HG03342 (cell line): ENCODE results near the gene ITPA.
A peak's percentile ranks its signal among the peaks of the same experiment; 100 is the strongest.
"Not testable (repeated sequence)": the region's sequence is repeated elsewhere in the genome, so short reads cannot be mapped to it uniquely, and the experiment has no call there.

ENCODE experiments used
- ATAC-seq: cut with Tn5 transposase; IDR thresholded peaks from one replicate; pipeline ENCODE4 v1.9.1; 2021; ENCODE audit warnings: mild to moderate bottlenecking, moderate library complexity; ENCODE audit not compliant: unreplicated experiment

The ITPA gene

DNA sequence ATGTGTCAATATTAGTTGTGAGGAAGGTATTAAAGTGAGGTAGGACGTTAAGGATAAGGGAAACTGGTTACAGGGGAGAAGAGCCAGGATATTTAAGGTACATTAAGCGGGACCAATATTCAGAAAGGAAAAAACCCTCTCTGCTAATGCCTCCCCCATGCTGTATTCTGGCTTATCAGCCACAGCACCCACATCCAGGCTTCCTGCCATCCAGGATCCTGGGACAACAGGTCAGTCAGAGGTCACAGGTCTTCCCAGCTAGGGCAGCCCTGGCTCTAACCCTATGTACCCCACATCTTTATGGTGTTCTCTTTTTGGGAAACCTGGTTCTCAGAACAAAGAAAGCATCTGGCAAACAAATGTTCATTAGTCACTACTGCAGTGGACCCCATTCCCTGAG, 10.1 kb upstream of the ITPA start:
- no peak for ATAC-seq

DNA sequence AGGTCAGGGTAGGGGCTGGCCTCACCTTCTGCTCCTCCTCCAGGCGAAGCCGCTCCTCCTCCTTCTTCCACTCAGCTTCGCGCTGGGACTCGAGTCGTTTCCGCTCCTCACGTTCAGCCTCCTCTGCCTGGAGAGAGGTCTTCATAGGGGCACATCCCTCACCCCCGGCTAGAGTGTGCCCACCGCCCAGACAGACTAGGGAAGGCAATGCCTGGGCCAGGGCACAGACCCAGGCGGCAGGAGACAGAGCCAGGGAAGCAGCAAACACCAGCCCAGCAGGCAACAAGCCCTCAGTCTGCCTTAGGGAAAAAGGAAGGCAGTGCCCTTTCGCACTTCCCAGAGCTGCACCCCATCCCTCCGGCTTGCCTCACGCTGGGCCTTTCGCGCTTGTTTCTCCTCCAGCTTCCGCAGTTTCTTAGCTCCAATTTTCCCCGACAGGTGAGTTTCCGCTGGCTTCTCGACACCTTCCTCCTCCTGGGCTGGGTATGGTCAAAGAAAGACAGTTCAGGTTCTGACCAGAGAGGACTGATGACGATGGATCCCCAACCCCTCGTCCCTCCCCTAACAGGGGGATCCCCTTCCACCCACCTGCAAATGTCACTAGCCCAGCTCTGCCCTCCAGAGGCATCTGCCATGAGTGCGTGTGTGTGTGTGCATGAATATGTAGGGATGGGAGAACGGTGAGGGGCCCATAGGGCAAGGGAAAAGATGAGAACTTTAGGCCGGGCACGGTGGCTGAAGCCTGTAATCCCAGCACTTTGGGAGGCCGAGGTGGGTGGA, 9.1 kb upstream of the ITPA start:
- no peak for ATAC-seq

DNA sequence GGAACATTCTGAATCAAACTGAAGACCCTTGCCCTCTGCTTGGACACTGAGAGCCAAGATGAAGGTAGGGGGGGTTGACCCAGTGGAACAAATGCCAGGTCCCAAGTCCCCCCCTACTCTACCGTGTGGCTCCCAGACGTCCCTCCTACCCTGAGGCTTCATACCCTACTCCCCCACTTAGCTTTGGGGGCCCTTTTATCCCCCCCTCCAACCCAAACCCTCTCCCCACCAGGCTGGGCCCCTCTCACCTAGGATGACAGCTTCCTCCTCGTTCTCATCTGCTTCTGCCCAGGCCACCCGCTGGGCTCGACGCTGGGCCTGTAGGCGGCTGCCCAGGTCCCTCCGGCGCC, 6.4 kb upstream of the ITPA start:
- no peak for ATAC-seq

DNA sequence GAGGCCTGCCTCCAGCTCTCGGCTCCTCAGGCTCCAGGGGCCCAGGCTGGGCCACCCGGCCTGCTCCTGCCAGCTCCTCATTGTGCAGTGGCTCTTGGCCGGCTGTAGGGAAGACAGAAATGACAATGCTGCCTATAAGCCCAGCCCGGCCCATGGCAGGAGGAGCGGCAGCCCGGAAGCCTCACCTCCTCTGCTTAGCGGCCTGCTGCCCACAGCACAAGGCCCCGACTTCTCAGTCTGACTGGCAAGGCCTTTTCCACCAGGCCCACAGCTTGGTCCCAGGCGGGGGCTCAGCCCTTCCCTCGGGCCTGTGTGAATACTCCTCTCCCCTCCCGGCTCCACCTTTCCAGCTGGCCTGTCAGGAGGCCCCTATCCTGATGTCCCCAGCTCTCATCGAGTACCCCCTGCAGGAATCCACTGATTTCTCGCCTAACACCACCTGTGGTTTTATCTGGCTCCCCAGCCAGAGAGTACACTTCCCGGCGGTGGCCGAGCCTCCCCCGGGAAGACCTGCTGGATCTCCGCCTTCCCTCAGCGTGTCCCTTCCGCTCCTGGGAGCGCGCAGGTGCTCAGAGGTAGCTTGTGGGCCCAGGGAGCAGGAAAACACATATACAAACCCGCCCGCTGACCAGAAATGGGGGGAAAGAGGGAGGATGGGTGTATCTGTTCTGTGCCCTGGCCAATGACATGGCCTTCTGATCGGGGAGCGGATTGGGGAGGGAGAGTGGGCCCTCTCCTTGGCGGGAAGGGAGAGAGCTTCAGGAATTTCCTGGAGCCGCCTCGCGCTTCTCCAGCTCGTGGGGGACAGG, 5.8 kb upstream of the ITPA start:
- ATAC-seq, result peak; percentile 17

DNA sequence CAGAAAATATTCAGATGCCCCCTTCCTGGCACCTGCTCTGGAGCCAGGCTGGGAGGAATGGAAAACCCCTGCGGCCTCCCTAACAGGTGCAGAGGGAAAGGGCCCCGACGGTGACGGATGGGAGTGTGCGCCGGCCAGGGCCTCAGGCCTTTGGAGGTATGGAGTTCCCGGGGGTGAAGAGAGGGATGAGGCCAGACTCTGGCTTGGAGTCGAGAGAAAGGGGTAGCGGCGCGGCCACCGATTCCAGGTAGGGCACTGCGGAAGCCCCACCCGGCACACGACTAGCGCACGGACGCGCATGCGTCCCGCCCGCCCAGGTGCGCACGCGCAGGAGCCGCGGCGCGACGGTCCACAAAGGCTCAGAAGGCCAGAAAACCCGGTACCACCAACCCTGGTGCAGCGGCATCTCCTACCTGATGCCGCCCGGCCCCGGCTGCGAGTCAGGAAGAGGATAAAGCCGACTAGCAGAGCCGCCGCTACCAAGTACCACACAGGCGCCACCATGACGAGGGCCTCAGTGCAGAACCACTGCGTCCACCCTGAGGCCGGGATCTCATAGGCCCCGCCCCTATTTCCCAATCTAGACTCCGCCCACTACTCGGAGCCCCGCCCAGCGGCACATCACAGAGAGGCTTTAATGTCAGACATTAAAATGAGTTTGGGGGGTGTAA, 5.0 kb upstream of the ITPA start, which contains the start of gene DDRGK1:
Gene DDRGK1, minus strand, starts transcription at position 559 of the 671 bp plus-strand sequence. Its CDS starts 55 bp downstream, at position 504.
- ATAC-seq, result peak; percentile 73

DNA sequence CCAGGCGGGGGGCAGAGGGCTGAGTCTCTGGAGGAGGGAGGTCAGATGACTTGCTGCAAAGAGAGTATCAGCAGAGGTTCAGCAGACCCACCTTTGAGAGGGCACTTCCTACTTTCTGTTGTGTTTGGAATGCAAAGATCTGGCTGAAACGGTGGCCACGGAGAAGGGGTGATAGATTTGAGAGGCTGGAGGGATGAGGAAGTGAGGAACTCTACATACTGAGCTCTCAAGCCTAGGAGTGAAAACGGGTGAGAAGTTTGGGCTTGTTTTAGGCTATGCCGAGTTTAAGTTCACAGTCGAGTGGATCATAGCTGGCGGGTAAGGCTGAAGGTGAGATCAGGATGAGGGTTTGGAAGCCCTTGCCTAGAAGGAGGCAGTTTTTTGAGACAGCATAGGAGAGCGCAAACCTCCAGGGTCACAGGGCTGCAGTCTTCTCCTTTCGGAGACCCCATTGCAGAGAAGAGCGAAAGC, 477 bp upstream of the ITPA start:
- no peak for ATAC-seq

DNA sequence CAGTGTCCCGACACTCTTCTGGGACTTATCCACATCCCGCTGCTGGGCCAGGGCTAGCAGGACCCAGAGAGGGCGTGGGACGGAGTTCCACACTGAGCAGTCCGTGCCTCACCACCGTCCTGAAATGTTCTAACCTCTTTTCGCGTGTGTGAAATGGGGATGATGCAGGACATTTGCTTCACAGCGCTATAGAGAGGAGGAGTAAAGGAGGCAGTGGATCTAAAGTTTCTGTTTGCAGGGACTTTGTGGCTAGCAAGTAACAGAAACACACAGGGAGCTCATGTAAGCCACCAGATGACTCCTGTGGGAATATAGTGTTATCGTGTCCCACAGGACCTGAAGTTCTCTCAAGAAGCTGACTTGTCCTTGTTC, 634 bp downstream of the ITPA start:
- ATAC-seq, result no peak

DNA sequence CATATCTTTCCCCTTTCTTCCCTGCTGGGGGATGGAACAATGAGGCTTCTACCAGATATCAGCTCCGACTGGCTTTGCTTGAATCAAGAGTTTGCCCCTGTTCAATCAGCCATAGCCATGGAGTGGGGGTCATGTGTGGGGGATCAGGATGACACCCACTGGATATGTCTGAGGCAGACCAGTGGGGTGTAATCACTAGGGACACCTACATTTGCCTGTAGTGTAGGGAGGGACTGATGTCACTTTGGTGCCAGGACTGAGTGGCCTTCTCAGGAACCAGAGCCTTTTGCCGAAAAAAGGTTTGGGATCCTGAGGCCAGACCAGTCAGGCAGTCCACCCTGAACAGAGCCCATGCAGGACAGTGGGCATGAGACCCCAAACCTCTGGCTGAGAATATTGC, 1.0 kb downstream of the ITPA start:
- ATAC-seq, result no peak

DNA sequence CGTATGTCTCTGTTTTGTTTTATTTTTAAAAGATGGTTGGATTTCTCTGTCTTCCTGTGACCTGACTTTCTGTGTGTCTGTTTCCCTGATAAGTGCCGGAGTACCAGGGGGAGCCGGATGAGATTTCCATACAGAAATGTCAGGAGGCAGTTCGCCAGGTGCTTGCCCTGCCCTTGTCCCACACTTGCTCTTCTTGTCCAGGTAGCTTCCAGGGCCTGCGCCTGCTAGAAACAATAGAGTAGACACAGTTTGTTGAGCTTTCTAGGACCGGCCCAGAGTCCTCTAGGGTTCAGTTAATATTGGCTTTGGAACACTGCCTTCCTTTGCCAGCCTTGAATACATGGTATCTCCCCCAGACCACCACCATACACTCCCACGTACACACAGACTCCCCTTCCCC, 3.9 kb downstream of the ITPA start:
- no peak for ATAC-seq

DNA sequence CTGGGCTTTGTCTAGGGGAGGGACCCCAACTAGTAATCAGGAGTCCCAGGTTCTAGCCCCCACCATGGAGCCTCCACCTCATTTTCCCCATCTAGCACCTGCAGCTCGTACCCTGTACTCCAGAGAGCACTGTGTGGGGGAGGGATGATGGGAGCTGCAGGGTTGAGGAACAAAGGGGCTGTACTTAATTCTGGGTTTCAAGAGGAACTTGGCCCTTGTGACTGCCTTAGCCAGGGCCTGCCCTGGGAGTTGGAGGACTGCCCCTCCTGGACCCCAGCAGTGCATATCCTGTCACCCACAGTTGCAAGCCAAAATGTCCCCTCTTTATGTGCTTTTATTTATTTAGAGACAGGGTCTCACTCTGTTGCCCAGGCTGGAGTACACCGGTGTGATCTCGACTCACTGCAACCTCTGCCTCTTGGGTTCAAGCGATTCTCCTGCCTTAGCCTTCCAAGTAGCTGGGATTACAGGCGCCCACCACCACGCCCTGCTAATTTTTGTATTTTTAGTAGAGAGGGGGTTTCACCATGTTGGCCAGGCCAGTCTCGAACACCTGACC, 6.1 kb downstream of the ITPA start:
- ATAC-seq, result not testable (repeated sequence)

DNA sequence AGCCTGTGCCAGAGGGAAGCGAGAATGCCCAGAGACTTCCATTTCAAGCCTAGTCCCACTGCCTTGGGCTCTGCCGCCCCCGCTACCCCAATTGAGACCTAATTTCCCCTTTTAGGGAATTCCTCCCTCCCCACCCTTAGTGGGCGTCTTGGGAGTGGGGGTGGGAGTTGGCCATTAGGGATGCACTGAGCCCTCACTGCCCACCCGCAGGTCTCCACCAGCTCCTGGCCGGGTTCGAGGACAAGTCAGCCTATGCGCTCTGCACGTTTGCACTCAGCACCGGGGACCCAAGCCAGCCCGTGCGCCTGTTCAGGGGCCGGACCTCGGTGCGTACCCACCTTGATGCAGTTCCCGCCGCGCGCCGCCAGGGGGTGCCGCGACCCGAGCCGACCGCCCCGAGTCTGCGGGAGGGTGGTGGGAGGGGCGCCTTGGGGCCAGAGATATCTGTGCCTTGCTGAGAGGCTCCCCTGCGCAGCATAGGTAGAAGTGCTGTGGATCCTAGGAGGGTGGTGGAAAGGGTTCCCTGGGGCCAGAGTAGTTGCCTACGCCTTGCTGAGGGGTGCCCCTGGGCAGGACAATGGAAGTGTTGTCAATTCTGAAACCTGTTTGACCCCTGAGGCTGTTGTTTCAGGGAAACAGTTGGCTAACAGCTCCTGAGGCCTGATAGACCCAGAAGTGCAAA, 9.2 kb downstream of the ITPA start:
- no peak for ATAC-seq

DNA sequence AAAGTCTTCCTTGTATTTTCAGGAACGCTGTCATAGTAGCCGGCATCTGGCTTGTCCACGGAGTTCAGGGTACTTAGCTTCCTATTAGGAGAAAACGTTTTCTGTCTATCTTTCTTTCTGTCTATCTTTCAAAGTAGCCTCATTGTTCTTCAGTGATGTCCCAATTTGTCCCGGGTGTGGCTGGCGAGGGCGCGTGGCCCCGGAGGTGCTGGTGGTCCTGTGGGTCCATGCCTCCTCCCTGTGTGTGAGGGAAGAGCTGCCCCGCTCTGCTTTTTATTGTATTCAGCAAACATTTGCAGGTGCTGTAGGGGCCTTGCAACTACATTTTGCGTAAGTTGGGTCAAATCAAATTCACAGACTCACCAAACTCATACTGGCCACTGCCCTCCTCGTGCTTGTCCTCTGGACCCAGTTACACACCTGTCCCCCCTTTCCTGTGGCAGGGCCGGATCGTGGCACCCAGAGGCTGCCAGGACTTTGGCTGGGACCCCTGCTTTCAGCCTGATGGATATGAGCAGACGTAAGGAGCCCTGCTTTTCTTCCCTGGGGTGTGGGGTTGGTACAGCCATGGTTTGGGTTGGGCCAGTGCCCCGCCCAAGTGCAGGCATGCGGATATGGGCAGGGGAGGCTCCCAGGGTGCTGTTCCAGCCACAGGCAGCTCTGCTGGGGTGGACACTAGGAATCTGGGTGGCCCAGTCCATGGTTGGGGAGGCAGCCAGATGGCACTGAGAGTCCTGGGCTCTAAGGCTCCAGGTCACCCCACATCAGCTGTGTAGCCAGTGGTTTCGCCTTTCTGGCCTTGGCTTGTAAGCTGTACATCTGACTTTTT, 12.3 kb downstream of the ITPA start:
- no peak for ATAC-seq

DNA sequence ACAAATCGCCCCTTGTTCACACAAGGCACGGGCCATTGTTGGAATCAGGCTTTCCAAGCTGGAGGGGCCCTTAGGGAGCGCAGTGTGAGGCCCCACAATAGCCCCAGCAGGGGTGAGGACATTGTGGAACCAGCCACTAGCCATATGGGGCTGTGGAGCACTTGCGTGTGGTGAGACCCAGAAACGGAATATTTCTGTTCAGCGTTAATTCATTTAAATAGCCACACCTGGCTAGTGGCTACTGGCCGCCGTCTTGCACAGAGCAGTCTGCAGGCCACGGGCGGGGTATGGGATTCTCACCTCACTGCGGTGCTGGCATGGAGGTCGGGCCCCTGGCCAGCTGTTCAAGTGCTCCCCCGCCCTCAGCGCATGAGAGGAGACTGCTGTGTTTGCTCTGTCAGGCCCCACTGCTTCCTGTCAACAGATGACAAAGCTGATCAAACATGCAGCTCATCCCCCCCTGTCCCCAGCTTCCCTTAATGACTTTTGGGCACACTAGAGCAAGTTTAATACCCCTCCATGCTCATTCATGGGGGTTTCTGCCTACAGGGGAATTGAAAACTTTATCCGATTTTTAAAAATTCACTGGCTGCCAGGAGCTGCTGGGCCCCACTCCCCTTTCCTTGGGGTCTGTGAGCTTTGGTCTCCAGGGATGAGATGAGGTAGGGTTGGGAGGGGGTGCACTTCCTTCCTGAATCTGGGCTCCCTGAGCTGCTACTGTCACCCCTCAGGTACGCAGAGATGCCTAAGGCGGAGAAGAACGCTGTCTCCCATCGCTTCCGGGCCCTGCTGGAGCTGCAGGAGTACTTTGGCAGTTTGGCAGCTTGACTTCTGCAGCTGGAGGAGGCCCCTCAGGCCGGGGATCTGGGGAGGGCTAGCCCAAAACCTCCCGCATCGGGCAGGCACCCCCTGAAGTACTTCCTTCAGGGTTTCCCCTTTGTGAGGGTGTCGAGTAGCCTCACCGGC, 13.6 kb downstream of the ITPA start:
- peak; percentile 68 for ATAC-seq

DNA sequence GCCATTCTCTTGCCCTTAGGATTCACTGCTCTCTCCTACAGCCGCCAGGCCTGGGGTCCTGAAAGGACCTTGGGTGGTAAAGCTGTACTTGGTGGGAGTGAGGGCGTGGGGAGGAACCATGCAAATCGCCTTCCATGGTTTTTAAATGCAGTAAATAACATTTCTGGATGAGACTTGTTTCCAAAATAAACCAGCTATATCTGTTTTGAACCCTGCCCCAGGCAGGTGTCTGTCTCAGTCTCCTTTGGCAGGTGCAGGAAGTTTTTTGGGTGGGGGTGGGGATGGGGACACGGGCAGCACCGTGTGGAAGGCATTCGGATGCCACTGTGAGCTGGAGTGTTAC, 14.3 kb downstream of the ITPA start:
- ATAC-seq, result no peak

DNA sequence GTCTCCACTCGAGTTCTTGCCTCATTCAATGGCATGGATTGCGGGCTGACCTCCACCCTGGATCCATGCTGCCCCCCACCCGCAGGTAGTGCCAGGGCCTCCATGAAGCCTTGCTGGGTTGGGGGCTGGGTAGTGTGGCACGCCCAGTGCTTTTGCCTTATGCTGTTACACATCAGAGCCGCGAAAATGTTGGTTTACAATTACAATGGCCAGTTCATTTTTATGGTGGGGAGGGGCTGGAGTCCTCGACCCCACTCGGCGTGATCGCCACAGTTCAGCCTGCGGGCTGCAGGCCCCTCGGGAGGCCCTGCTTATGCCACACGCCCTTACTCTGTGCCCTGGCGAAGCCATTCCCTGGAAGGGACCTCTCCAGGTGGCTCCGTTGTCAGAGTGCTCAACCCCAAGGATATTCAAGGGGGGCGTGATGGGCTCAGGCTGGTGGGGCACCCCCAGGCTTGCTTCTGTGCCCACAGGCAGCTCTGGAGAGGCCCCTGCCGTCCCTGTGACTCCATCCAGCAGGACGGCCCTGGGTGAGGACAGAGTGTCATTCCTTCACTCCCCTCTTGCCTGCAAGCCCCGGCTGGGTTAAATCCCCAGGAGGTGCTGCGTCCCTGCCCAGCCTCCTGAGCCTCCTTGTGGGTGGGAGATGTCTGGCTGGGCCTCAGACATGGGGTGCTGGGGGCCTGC, 14.8 kb downstream of the ITPA start:
- ATAC-seq, result no peak

DNA sequence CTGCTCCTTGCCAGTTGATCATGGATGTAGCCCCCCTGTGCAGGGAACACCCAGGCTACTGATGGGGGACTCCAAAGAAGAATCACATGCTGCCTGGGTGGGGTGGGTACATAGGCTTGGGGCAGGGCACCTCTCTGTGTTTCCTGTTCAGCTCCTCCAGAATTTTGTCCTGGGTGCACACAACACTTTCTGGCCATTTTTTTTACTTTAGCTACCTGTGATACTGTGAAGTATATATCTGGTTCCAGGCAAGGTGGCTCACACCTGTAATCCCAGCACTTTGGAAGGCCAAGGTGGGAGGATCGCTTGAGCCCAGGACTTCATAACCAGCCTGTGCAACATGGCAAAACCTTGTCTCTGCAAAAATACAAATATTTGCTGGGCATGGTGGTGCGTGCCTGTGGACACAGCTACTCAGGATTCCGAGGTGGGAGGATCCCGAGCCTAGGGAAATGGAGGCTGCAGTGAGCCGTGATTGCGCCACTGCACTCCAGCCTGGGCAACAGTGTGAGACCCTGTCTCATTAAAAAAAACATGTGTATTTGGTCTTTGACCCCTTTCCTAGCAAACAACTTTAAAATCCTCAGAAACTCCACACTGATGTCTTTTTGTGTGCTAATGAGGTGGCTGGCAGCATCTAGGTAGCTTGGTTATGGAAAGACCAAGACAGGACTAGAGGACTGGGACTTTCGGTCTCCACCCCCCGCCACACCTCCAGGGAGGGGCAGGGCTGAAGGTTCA, 15.6 kb downstream of the ITPA start:
- ATAC-seq, result no peak

DNA sequence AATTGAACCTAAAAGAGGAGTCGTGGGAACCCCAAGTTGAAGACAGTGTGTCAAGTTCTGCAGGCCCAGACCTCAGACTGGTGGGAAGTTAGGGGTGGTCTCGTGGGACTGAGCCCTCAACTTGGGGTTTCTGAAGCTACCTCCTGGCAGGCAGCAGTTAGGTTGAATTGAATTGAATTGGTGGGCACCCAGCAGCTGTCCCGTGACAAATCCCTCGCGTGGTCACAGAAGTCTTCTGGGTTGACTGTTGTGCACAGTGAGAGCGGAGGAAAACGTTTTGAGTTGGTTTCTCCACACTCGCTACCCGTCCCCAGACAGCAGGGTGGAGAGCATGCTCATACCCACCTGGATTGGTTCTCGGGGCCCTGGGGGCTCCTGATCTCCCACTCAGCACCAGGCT, 16.8 kb downstream of the ITPA start:
- ATAC-seq, result no peak

DNA sequence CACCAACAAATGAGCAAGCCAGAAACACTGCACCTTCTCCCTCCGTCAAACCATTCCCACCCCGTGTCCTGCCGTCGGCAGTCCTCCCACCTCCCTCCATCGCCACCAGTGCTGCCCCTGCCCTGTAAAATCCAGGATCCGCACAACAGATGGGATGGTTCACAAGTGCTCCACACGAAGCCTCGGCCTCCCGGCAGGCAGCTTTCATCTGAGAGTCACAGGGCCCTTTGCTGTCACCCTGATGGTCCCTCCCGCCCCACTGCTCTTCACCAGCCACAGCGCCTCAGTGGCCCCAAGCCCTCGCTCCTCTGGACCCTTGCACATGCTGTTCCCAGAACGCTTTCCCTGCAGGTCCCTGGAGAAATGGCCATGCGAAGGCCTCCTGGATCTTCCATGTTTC, 17.6 kb downstream of the ITPA start:
- no peak for ATAC-seq
